Measurements from ENCODE around the gene SPATA31D1. TPM values are rescaled to one million over a fixed set of nuclear protein-coding genes. Genes with fewer than 3 reads are reported as not detected.

SPATA31D1 gene
- polyA plus RNA-seq, 1 of the 3 experiments (the other 2 are of a cell fraction): not detected

GRCh38 chr9:82010711-82011110 lies 22.1 kb downstream of the SPATA31D1 start:
- ChIA-PET CTCF (no interaction called here), POLR2A (no interaction called here)
- Histone ChIP-seq H3F3A (replicated peaks; ENCODE audit: insufficient read depth) (no peaks in the 10 kb centered on the region), H3K9me2 (no peaks in the 10 kb centered on the region), H3K4me1 (ENCODE audit: control insufficient read depth in 1 of 2, insufficient read depth in 2 of 2, low read depth in 1 of 2, low read length in 1 of 2) (no peaks in the 10 kb centered on the region), H4K20me1 (ENCODE audit: insufficient read depth) (no peaks in the 10 kb centered on the region), H3K36me3 (replicated peaks in 1 of 2; ENCODE audit: control insufficient read depth in 1 of 2, insufficient read depth in 2 of 2, low read length in 1 of 2) (no peaks in the 10 kb centered on the region), H3K27ac (ENCODE audit: low read depth in 2 of 2, low read length in 1 of 2) (no peak overlapping the region), H3K4me3 (ENCODE audit: low read depth in 2 of 2, low read length in 1 of 2) (no peak overlapping the region), H3K4me2 (no peak overlapping the region), H2AFZ (ENCODE audit: low read depth) (no peak overlapping the region), H3K79me2 (ENCODE audit: insufficient read depth) (no peaks in the 10 kb centered on the region), H3K9ac (no peak overlapping the region), H3K27me3 (ENCODE audit: insufficient read depth) (no peaks in the 10 kb centered on the region), H3K9me3 (no peaks in the 10 kb centered on the region)
- TF ChIP-seq FOXM1 (IDR thresholded peaks at IDR 0.05; ENCODE audit: low read depth): no peak
- TF ChIP-seq, protein P1, sequence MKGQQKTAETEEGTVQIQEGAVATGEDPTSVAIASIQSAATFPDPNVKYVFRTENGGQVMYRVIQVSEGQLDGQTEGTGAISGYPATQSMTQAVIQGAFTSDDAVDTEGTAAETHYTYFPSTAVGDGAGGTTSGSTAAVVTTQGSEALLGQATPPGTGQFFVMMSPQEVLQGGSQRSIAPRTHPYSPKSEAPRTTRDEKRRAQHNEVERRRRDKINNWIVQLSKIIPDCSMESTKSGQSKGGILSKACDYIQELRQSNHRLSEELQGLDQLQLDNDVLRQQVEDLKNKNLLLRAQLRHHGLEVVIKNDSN (IDR thresholded peaks at IDR 0.05; ENCODE audit: borderline replicate concordance, low read depth): no peak
- TF ChIP-seq, protein P2, sequence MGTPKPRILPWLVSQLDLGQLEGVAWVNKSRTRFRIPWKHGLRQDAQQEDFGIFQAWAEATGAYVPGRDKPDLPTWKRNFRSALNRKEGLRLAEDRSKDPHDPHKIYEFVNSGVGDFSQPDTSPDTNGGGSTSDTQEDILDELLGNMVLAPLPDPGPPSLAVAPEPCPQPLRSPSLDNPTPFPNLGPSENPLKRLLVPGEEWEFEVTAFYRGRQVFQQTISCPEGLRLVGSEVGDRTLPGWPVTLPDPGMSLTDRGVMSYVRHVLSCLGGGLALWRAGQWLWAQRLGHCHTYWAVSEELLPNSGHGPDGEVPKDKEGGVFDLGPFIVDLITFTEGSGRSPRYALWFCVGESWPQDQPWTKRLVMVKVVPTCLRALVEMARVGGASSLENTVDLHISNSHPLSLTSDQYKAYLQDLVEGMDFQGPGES (IDR thresholded peaks at IDR 0.05; ENCODE audit: low read depth, low read length): no peak
- WGBS (ENCODE audit: low lambda C conversion rate): 96% methylated on average over 1 of the region's 1 CpG
- DNase-seq: no peak

GRCh38 chr9:82011133-82011532 lies 22.6 kb downstream of the SPATA31D1 start:
- 81% methylated on average over 3 of the region's 3 CpGs for WGBS (ENCODE audit: low lambda C conversion rate)
- Histone ChIP-seq H3K4me3 (ENCODE audit: low read depth in 2 of 2, low read length in 1 of 2) (no peak overlapping the region), H3K4me2 (no peak overlapping the region), H4K20me1 (ENCODE audit: insufficient read depth) (no peaks in the 10 kb centered on the region), H3K4me1 (ENCODE audit: control insufficient read depth in 1 of 2, insufficient read depth in 2 of 2, low read depth in 1 of 2, low read length in 1 of 2) (no peaks in the 10 kb centered on the region), H3K9me3 (no peaks in the 10 kb centered on the region), H3K9ac (no peak overlapping the region), H3K27me3 (ENCODE audit: insufficient read depth) (no peaks in the 10 kb centered on the region), H2AFZ (ENCODE audit: low read depth) (no peak overlapping the region), H3K9me2 (no peaks in the 10 kb centered on the region), H3F3A (replicated peaks; ENCODE audit: insufficient read depth) (no peaks in the 10 kb centered on the region), H3K36me3 (replicated peaks in 1 of 2; ENCODE audit: control insufficient read depth in 1 of 2, insufficient read depth in 2 of 2, low read length in 1 of 2) (no peaks in the 10 kb centered on the region), H3K27ac (ENCODE audit: low read depth in 2 of 2, low read length in 1 of 2) (no peak overlapping the region), H3K79me2 (ENCODE audit: insufficient read depth) (no peaks in the 10 kb centered on the region)
- ChIA-PET POLR2A (no interaction called here), CTCF (no interaction called here)
- no peak for DNase-seq
- TF ChIP-seq ELF1 (IDR thresholded peaks at IDR 0.05): no peak
- TF ChIP-seq REST (IDR thresholded peaks at IDR 0.05; ENCODE audit: low read depth, low read length): no peak
- TF ChIP-seq FOXM1 (IDR thresholded peaks at IDR 0.05; ENCODE audit: low read depth): no peak
- no peak for TF ChIP-seq SMC3 (IDR thresholded peaks at IDR 0.05; ENCODE audit: low read depth, low read length)
- TF ChIP-seq TCF12 (IDR thresholded peaks at IDR 0.05): no peak
- no peak for TF ChIP-seq YY1 (IDR thresholded peaks at IDR 0.05; ENCODE audit: low read depth)
- TF ChIP-seq GATA2 (CRISPR knock-in tag; IDR thresholded peaks at IDR 0.05): no peak
- TF ChIP-seq POLR2AphosphoS5 (IDR thresholded peaks at IDR 0.05; ENCODE audit: low read depth, low read length): no peak
- no peak for TF ChIP-seq FOXJ3 (CRISPR knock-in tag; IDR thresholded peaks at IDR 0.05)
- TF ChIP-seq NFIC (IDR thresholded peaks at IDR 0.05; ENCODE audit: borderline replicate concordance): no peak
- TF ChIP-seq GABPA (IDR thresholded peaks at IDR 0.05; ENCODE audit: low read depth): no peak
- TF ChIP-seq, protein P3, sequence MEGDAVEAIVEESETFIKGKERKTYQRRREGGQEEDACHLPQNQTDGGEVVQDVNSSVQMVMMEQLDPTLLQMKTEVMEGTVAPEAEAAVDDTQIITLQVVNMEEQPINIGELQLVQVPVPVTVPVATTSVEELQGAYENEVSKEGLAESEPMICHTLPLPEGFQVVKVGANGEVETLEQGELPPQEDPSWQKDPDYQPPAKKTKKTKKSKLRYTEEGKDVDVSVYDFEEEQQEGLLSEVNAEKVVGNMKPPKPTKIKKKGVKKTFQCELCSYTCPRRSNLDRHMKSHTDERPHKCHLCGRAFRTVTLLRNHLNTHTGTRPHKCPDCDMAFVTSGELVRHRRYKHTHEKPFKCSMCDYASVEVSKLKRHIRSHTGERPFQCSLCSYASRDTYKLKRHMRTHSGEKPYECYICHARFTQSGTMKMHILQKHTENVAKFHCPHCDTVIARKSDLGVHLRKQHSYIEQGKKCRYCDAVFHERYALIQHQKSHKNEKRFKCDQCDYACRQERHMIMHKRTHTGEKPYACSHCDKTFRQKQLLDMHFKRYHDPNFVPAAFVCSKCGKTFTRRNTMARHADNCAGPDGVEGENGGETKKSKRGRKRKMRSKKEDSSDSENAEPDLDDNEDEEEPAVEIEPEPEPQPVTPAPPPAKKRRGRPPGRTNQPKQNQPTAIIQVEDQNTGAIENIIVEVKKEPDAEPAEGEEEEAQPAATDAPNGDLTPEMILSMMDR (IDR thresholded peaks at IDR 0.05): no peak
- no peak for TF ChIP-seq EZH2phosphoT487 (IDR thresholded peaks at IDR 0.05; ENCODE audit: borderline replicate concordance, low read depth)

All from SK-N-SH (cell line).